HCT116 (cell line): Measurements from ENCODE around the gene CCDC192. TPM values are rescaled to one million over a fixed set of nuclear protein-coding genes. Genes with fewer than 3 reads are reported as not detected.

Source experiments
- ATAC-seq: fragments of 200-7000 bp; cut with Tn5 transposase; 2 replicates; pipeline ENCODE4 v1.9.1; 2020; ENCODE audit warnings: mild to moderate bottlenecking, moderate library complexity
- BruUV-seq: library from RNA; stranded (reverse); fragments of 400-500 nt; replicated peaks from 2 replicates; lab custom pipeline; 2021; lab: Mats Ljungman, UMichigan
- CTCF ChIA-PET: fragments of 300-600 bp; sonication (Branson Sonifier 250); formaldehyde crosslinking; loops from one replicate; lab custom pipeline; 2021; ENCODE audit warnings: antibody characterized with exemption; lab: Charles Lee
- POLR2A ChIA-PET: fragments of 300-600, 350-600 bp; sonication (Branson Sonifier 250); formaldehyde crosslinking; loops from one replicate; lab custom pipeline; 2021; ENCODE audit warnings: antibody characterized with exemption; lab: Charles Lee
- RAD21 ChIA-PET, 2 experiments: fragments of 300-600 bp; sonication (Branson Sonifier 250); formaldehyde crosslinking; loops; one replicate each; lab custom pipeline; 2023; ENCODE audit warnings: low total read pairs in 2 of 2; ENCODE audit not compliant: uncharacterized antibody in 2 of 2, unreplicated experiment in 2 of 2, low non-redundant PET in 1 of 2; lab: Charles Lee
- DNase-seq: peaks from one replicate; pipeline ENCODE4 v3.0.0-alpha.2; 2010; ENCODE audit warnings: low read depth, low spot score
- H2AFZ ChIP-seq: fragments of 200-600 bp; shearing (Covaris generic), sonication (generic); 2 replicates; pipeline ENCODE4 v1.6.1; 2017; ENCODE audit warnings: low read depth, mixed run types, mixed read lengths, antibody characterized with exemption, low read length; ENCODE audit not compliant: poor library complexity, severe bottlenecking
- H3K27ac ChIP-seq: 2 replicates; pipeline ENCODE4 v1.5.1; 2012; ENCODE audit warnings: low read depth, low read length
- H3K27me3 ChIP-seq: fragments of 200-600 bp; sonication (generic); 2 replicates; pipeline ENCODE4 v1.6.1; 2016; ENCODE audit warnings: mixed run types, low read length, mixed read lengths; ENCODE audit not compliant: insufficient read depth
- H3K36me3 ChIP-seq, 2 experiments: fragments of 200-500 bp in 1 of 2; fragments of 200-600 bp in 1 of 2; sonication (Bioruptor generic) in 1 of 2; sonication (generic) in 1 of 2; 2 replicates each; pipeline versions ENCODE4 v1.5.1 to v1.6.1; 2014 to 2016; ENCODE audit warnings: low read length in 2 of 2, inconsistent platforms in 1 of 2, mixed read lengths in 1 of 2, mixed run types in 1 of 2; ENCODE audit not compliant: insufficient read depth in 2 of 2, control insufficient read depth in 1 of 2
- H3K4me1 ChIP-seq, 2 experiments: fragments of 200-600 bp in 1 of 2; sonication (generic) in 1 of 2; 2 replicates each; pipeline versions ENCODE4 v1.5.1 to v1.6.1; 2012 to 2017; ENCODE audit warnings: low read length in 2 of 2, inconsistent platforms in 1 of 2, mild to moderate bottlenecking in 1 of 2, mixed read lengths in 1 of 2, mixed run types in 1 of 2, moderate library complexity in 1 of 2; ENCODE audit not compliant: insufficient read depth in 2 of 2, control insufficient read depth in 1 of 2
- H3K4me2 ChIP-seq: fragments of 200-600 bp; sonication (generic); 2 replicates; pipeline ENCODE4 v1.6.1; 2017; ENCODE audit warnings: mixed run types, low read length, mixed read lengths
- H3K4me3 ChIP-seq, 2 experiments: fragments of 200-600 bp in 1 of 2; sonication (generic) in 1 of 2; replicated peaks in 1 of 2; 2 replicates each; pipeline ENCODE4 v1.5.1; 2011 to 2016; ENCODE audit warnings: low read length in 2 of 2, control low read depth in 1 of 2, low read depth in 1 of 2, mild to moderate bottlenecking in 1 of 2, mixed read lengths in 1 of 2, mixed run types in 1 of 2
- H3K79me2 ChIP-seq: fragments of 200-600 bp; sonication (generic); 2 replicates; pipeline ENCODE4 v1.6.1; 2017; ENCODE audit warnings: mild to moderate bottlenecking, mixed run types, low read length, moderate library complexity, mixed read lengths; ENCODE audit not compliant: insufficient read depth
- H3K9ac ChIP-seq: fragments of 200-600 bp; sonication (generic); 2 replicates; pipeline ENCODE4 v1.6.1; 2016; ENCODE audit warnings: low read length, mixed read lengths
- H3K9me2 ChIP-seq: fragments of 200-600 bp; sonication (generic), shearing (Covaris generic); 2 replicates; pipeline ENCODE4 v1.6.1; 2017; ENCODE audit warnings: mixed run types, mild to moderate bottlenecking, moderate library complexity; ENCODE audit not compliant: insufficient read depth
- H3K9me3 ChIP-seq, 2 experiments: fragments of 200-500 bp in 1 of 2; fragments of 200-600 bp in 1 of 2; sonication (Bioruptor generic) in 1 of 2; sonication (generic) in 1 of 2; 2 replicates each; pipeline ENCODE4 v1.6.1; 2014 to 2017; ENCODE audit warnings: low read length in 2 of 2, mixed read lengths in 2 of 2, inconsistent platforms in 1 of 2, low read depth in 1 of 2, mild to moderate bottlenecking in 1 of 2, mixed run types in 1 of 2, moderate library complexity in 1 of 2; ENCODE audit not compliant: control insufficient read depth in 1 of 2, insufficient read depth in 1 of 2
- H4K20me1 ChIP-seq: fragments of 200-600 bp; sonication (generic), shearing (Covaris generic); 2 replicates; pipeline ENCODE4 v1.6.1; 2017; ENCODE audit warnings: mixed run types, mild to moderate bottlenecking, moderate library complexity; ENCODE audit not compliant: insufficient read depth
- EGR1 ChIP-seq: IDR thresholded peaks from 2 replicates; pipeline ENCODE4 v1.6.1; 2012; ENCODE audit warnings: low read depth
- ELF1 ChIP-seq: IDR thresholded peaks from 2 replicates; pipeline ENCODE4 v1.6.1; 2012; ENCODE audit warnings: low read depth, borderline replicate concordance
- EZH2 ChIP-seq: fragments of 200-600 bp; sonication (generic); IDR thresholded peaks from 2 replicates; pipeline ENCODE4 v1.6.1; 2017; ENCODE audit warnings: antibody characterized with exemption, mixed run types
- EZH2phosphoT487 ChIP-seq: fragments of 200-600 bp; IDR thresholded peaks from 2 replicates; pipeline ENCODE4 v1.6.1; 2018; ENCODE audit warnings: antibody characterized with exemption, borderline replicate concordance
- JUND ChIP-seq: IDR thresholded peaks from 2 replicates; pipeline ENCODE4 v1.6.1; 2012
- POLR2AphosphoS5 ChIP-seq: IDR thresholded peaks from 2 replicates; pipeline ENCODE4 v1.6.1; 2011; ENCODE audit warnings: mild to moderate bottlenecking, low read depth, low read length, moderate library complexity
- RAD21 ChIP-seq: IDR thresholded peaks from 2 replicates; pipeline ENCODE4 v1.6.1; 2012; ENCODE audit warnings: low read depth, mild to moderate bottlenecking
- SIN3A ChIP-seq: IDR thresholded peaks from 2 replicates; pipeline ENCODE4 v1.6.1; 2012; ENCODE audit warnings: low read depth
- SP1 ChIP-seq: IDR thresholded peaks from 2 replicates; pipeline ENCODE4 v1.6.1; 2012; ENCODE audit warnings: low read depth
- TCF7L2 ChIP-seq: IDR thresholded peaks from 2 replicates; pipeline ENCODE4 v1.7.0; 2011; ENCODE audit warnings: borderline replicate concordance, inconsistent platforms; ENCODE audit not compliant: insufficient read depth, insufficient read length; ENCODE audit errors: extremely low read depth
- YY1 ChIP-seq: IDR thresholded peaks from 2 replicates; pipeline ENCODE4 v1.6.1; 2011; ENCODE audit warnings: low read length, low read depth, moderate library complexity, mild to moderate bottlenecking; ENCODE audit not compliant: insufficient replicate concordance; ENCODE audit errors: extremely low read depth
- ZFX ChIP-seq: fragments of 450-650 bp; IDR thresholded peaks from 2 replicates; pipeline ENCODE4 v1.6.1; 2017
- ZNF274 ChIP-seq: fragments of 200-500 bp; sonication (Bioruptor generic); IDR thresholded peaks from 2 replicates; pipeline ENCODE4 v1.6.1; 2014; ENCODE audit warnings: mild to moderate bottlenecking, low read depth, low read length, inconsistent platforms
- intact Hi-C: fragments of 100-400 bp; cut with micrococcal nuclease; formaldehyde crosslinking; loops from 2 replicates; pipeline ENCODE4 v1.10.0; 2022
- total RNA-seq: library from RNA; stranded (reverse); gene quantifications from one replicate; pipeline ENCODE4 v1.2.1, GENCODE V29; 2021; ENCODE audit not compliant: unreplicated experiment
- TF ChIP-seq, protein P1 (sequence below): IDR thresholded peaks from 2 replicates; pipeline ENCODE4 v1.6.1; 2012; ENCODE audit warnings: low read depth
- TF ChIP-seq, protein P2 (sequence below), 3 experiments: fragments of 200-600 bp in 1 of 3; sonication (generic) in 1 of 3; IDR thresholded peaks in 2 of 3; conservative IDR thresholded peaks in 1 of 3; 2 replicates each; pipeline ENCODE4 v1.5.1; 2012 to 2017; ENCODE audit warnings: low read depth in 2 of 3, low read length in 2 of 3, antibody characterized with exemption in 1 of 3, borderline replicate concordance in 1 of 3, control low read depth in 1 of 3, mild to moderate bottlenecking in 1 of 3, mixed read lengths in 1 of 3, mixed run types in 1 of 3, moderate library complexity in 1 of 3; ENCODE audit not compliant: insufficient read depth in 1 of 3
- TF ChIP-seq, protein P3 (sequence below): IDR thresholded peaks from 2 replicates; pipeline ENCODE4 v1.6.1; 2012

Gene CCDC192
- total RNA-seq, 1 experiment from 2014 or later, result not detected

DNA sequence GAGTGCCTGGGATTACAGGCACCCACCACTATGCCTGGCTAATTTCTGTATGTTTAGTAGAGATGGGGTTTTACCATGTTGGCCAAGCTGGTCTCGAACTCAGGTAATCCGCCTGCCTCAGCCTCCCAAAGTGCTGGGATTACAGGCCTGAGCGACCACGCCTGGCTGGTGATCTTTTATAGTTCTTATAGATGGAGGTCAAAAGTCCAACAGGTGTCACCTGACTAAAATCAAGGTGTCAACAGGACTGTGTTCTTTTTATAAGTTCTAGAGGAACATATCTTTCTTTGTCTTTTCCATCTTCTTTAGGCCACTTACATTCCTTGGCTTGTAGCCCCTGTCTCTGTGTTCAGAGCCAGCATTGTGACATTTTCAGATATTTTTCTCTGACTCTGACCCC, 224.9 kb downstream of the CCDC192 start:
- DNase-seq, result no peak
- no peaks in the 10 kb centered on the region for H3K79me2 ChIP-seq
- H3K36me3 ChIP-seq, result no peaks in the 10 kb centered on the region
- BruUV-seq, result no TSS peak
- no peak overlapping the region for H3K4me2 ChIP-seq
- intact Hi-C loops, result no loop called here
- no peak for ATAC-seq
- no peaks in the 10 kb centered on the region for H4K20me1 ChIP-seq
- no peaks in the 10 kb centered on the region for H3K9me2 ChIP-seq
- TF ChIP-seq JUND, result no peak
- no peak for TF ChIP-seq ZNF274
- TF ChIP-seq EZH2, result no peak
- TF ChIP-seq, protein P1, sequence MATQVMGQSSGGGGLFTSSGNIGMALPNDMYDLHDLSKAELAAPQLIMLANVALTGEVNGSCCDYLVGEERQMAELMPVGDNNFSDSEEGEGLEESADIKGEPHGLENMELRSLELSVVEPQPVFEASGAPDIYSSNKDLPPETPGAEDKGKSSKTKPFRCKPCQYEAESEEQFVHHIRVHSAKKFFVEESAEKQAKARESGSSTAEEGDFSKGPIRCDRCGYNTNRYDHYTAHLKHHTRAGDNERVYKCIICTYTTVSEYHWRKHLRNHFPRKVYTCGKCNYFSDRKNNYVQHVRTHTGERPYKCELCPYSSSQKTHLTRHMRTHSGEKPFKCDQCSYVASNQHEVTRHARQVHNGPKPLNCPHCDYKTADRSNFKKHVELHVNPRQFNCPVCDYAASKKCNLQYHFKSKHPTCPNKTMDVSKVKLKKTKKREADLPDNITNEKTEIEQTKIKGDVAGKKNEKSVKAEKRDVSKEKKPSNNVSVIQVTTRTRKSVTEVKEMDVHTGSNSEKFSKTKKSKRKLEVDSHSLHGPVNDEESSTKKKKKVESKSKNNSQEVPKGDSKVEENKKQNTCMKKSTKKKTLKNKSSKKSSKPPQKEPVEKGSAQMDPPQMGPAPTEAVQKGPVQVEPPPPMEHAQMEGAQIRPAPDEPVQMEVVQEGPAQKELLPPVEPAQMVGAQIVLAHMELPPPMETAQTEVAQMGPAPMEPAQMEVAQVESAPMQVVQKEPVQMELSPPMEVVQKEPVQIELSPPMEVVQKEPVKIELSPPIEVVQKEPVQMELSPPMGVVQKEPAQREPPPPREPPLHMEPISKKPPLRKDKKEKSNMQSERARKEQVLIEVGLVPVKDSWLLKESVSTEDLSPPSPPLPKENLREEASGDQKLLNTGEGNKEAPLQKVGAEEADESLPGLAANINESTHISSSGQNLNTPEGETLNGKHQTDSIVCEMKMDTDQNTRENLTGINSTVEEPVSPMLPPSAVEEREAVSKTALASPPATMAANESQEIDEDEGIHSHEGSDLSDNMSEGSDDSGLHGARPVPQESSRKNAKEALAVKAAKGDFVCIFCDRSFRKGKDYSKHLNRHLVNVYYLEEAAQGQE, result no peak
- TF ChIP-seq, protein P2, sequence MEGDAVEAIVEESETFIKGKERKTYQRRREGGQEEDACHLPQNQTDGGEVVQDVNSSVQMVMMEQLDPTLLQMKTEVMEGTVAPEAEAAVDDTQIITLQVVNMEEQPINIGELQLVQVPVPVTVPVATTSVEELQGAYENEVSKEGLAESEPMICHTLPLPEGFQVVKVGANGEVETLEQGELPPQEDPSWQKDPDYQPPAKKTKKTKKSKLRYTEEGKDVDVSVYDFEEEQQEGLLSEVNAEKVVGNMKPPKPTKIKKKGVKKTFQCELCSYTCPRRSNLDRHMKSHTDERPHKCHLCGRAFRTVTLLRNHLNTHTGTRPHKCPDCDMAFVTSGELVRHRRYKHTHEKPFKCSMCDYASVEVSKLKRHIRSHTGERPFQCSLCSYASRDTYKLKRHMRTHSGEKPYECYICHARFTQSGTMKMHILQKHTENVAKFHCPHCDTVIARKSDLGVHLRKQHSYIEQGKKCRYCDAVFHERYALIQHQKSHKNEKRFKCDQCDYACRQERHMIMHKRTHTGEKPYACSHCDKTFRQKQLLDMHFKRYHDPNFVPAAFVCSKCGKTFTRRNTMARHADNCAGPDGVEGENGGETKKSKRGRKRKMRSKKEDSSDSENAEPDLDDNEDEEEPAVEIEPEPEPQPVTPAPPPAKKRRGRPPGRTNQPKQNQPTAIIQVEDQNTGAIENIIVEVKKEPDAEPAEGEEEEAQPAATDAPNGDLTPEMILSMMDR (IDR thresholded peaks at IDR 0.05 in 2 of 3, conservative IDR thresholded peaks at IDR 0.05 in 1 of 3; ENCODE audit: borderline replicate concordance in 1 of 3, insufficient read depth in 1 of 3, low read depth in 2 of 3, low read length in 2 of 3), result no peak
- TF ChIP-seq ZFX, result no peak
- no peak for TF ChIP-seq SP1
- TF ChIP-seq POLR2AphosphoS5, result no peak
- no peak for TF ChIP-seq EZH2phosphoT487
- no peak for TF ChIP-seq ELF1
- no peak for TF ChIP-seq TCF7L2
- TF ChIP-seq YY1, result no peak
- TF ChIP-seq SIN3A, result no peak
- no peak for TF ChIP-seq RAD21
- no peak for TF ChIP-seq EGR1
- TF ChIP-seq, protein P3, sequence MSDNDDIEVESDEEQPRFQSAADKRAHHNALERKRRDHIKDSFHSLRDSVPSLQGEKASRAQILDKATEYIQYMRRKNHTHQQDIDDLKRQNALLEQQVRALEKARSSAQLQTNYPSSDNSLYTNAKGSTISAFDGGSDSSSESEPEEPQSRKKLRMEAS, result no peak
- no peak overlapping the region for H3K9ac ChIP-seq
- peaks cover 20 to 34% of the 10 kb centered on the region in 2 experiments for H3K4me1 ChIP-seq
- ChIA-PET CTCF (no interaction called here), RAD21 (no interaction called here), POLR2A (no interaction called here)
- no peaks in the 10 kb centered on the region for H3K27me3 ChIP-seq
- H3K4me3 ChIP-seq, result no peak overlapping the region
- H3K27ac ChIP-seq, result no peak overlapping the region
- H3K9me3 ChIP-seq, result no peaks in the 10 kb centered on the region
- H2AFZ ChIP-seq, result no peak overlapping the region
